T-helper 22 cell (primary cell): ENCODE results near the gene USP17L20.
"Not testable (repeated sequence)": the region's sequence is repeated elsewhere in the genome, so short reads cannot be mapped to it uniquely, and the experiment has no call there.

Source experiments
- DNase-seq: peaks from one replicate; pipeline ENCODE4 v3.0.0-alpha.2; 2020; ENCODE audit warnings: low read depth

Gene USP17L20, protein sequence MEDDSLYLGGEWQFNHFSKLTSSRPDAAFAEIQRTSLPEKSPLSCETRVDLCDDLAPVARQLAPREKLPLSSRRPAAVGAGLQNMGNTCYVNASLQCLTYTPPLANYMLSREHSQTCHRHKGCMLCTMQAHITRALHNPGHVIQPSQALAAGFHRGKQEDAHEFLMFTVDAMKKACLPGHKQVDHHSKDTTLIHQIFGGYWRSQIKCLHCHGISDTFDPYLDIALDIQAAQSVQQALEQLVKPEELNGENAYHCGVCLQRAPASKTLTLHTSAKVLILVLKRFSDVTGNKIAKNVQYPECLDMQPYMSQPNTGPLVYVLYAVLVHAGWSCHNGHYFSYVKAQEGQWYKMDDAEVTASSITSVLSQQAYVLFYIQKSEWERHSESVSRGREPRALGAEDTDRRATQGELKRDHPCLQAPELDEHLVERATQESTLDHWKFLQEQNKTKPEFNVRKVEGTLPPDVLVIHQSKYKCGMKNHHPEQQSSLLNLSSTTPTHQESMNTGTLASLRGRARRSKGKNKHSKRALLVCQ

DNA sequence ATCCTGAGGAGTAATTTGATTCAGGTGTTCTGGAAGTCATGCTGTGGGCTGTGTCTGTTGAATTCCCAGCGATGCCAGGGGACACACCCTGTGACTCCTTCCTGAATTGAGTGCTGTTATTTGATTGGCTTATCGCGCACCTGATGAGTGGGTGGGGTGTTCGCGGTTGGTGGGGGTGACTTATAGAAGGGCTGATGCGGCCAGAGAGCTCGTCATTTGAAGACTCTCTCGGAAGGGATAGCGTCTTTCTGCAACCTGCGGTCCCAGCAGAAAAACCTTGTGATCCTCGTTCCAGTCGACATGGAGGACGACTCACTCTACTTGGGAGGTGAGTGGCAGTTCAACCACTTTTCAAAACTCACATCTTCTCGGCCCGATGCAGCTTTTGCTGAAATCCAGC, at the start of gene USP17L20:
Gene USP17L20, plus strand, starts transcription at position 301 of the 400 bp plus-strand sequence. Its CDS starts 0 bp downstream, at position 301.
- DNase-seq = not testable (repeated sequence)

DNA sequence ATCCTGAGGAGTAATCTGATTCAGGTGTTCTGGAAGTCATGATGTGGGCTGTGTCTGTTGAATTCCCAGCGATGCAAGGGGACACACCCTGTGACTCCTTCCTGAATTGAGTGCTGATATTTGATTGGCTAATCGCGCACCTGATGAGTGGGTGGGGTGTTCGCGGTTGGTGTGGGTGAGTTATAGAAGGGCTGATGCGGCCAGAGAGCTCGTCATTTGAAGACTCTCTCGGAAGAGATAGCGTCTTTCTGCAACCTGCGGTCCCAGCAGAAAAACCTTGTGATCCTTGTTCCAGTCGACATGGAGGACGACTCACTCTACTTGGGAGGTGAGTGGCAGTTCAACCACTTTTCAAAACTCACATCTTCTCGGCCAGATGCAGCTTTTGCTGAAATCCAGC, 47.6 kb upstream of the USP17L20 start, which contains the start of gene USP17L10:
Gene USP17L10, plus strand, starts transcription at position 301 of the 400 bp plus-strand sequence. Its CDS starts 0 bp downstream, at position 301.
- DNase-seq = not testable (repeated sequence)

GRCh38 chr4:9214701-9215100, 43.2 kb upstream of the USP17L20 start:
- DNase-seq = not testable (repeated sequence)

DNA sequence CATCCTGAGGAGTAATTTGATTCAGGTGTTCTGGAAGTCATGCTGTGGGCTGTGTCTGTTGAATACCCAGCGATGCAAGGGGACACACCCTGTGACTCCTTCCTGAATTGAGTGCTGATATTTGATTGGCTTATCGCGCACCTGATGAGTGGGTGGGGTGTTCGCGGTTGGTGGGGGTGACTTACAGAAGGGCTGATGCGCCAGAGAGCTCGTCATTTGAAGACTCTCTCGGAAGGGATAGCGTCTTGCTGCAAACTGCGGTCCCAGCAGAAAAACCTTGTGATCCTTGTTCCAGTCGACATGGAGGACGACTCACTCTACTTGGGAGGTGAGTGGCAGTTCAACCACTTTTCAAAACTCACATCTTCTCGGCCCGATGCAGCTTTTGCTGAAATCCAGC, 42.8 kb upstream of the USP17L20 start, which contains the start of gene USP17L11:
Gene USP17L11, plus strand, starts transcription at position 301 of the 400 bp plus-strand sequence. Its CDS starts 0 bp downstream, at position 301.
- not testable (repeated sequence) for DNase-seq

GRCh38 chr4:9219852-9220251, 38.1 kb upstream of the USP17L20 start, which contains the start of gene USP17L12:
USP17L12 (plus strand) TSS chr4:9220152; CDS start chr4:9220152, 0 bp downstream.
- DNase-seq = not testable (repeated sequence)

GRCh38 chr4:9224596-9224995, 33.3 kb upstream of the USP17L20 start, which contains the start of gene USP17L13:
USP17L13 (plus strand) TSS chr4:9224896; CDS start chr4:9224896, 0 bp downstream.
- DNase-seq = not testable (repeated sequence)

- not testable (repeated sequence) for DNase-seq
Measured at GRCh38 chr4:9230249-9230648, 27.7 kb upstream of the USP17L20 start.

GRCh38 chr4:9234085-9234484, 23.8 kb upstream of the USP17L20 start, which contains the start of gene USP17L15:
USP17L15 (plus strand) TSS chr4:9234385; CDS start chr4:9234385, 0 bp downstream.
- not testable (repeated sequence) for DNase-seq

- not testable (repeated sequence) for DNase-seq
Measured at GRCh38 chr4:9238461-9238860, 19.5 kb upstream of the USP17L20 start.

DNA sequence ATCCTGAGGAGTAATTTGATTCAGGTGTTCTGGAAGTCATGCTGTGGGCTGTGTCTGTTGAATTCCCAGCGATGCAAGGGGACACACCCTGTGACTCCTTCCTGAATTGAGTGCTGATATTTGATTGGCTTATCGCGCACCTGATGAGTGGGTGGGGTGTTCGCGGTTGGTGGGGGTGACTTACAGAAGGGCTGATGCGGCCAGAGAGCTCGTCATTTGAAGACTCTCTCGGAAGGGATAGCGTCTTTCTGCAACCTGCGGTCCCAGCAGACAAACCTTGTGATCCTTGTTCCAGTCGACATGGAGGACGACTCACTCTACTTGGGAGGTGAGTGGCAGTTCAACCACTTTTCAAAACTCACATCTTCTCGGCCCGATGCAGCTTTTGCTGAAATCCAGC, 14.3 kb upstream of the USP17L20 start, which contains the start of gene USP17L17:
Gene USP17L17, plus strand, starts transcription at position 301 of the 400 bp plus-strand sequence. Its CDS starts 0 bp downstream, at position 301.
- not testable (repeated sequence) for DNase-seq

DNA sequence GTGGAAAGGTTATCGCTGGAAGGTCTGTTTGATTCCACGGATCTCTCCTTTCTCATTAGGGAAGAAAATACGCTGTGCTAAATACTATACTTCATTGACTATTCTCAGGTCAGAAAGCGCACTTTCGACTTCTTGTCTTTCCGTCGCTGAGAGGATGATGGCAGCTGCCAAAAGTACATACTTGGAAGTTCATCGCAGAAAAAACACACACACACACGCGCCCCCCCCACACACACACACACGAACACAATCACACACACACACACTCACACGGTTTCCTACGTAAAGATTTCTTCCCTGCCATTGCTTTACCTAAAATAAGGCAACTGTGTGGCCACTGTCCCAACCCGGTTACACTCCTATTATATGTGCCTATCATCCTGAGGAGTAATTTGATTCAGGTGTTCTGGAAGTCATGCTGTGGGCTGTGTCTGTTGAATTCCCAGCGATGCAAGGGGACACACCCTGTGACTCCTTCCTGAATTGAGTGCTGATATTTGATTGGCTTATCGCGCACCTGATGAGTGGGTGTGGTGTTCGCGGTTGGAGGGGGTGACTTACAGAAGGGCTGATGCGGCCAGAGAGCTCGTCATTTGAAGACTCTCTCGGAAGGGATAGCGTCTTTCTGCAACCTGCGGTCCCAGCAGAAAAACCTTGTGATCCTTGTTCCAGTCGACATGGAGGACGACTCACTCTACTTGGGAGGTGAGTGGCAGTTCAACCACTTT, 9.8 kb upstream of the USP17L20 start, which contains the start of gene USP17L18:
Gene USP17L18, plus strand, starts transcription at position 678 of the 728 bp plus-strand sequence. Its CDS starts 0 bp downstream, at position 678.
- DNase-seq = not testable (repeated sequence)

GRCh38 chr4:9253078-9253477, 4.8 kb upstream of the USP17L20 start, which contains the start of gene USP17L19:
USP17L19 (plus strand) TSS chr4:9253378; CDS start chr4:9253378, 0 bp downstream.
- DNase-seq = not testable (repeated sequence)

- DNase-seq = not testable (repeated sequence)
Measured at GRCh38 chr4:9262572-9262971, 4.6 kb downstream of the USP17L20 start, which contains the start of gene USP17L21. USP17L21 (plus strand) TSS chr4:9262872; CDS start chr4:9262872, 0 bp downstream.

GRCh38 chr4:9267319-9267718, 9.4 kb downstream of the USP17L20 start, which contains the start of gene USP17L22:
USP17L22 (plus strand) TSS chr4:9267619; CDS start chr4:9267619, 0 bp downstream.
- not testable (repeated sequence) for DNase-seq

GRCh38 chr4:9271719-9272118, 13.8 kb downstream of the USP17L20 start:
- DNase-seq = not testable (repeated sequence)
